Measurements from ENCODE around the gene KRT15.

The KRT15 gene

DNA sequence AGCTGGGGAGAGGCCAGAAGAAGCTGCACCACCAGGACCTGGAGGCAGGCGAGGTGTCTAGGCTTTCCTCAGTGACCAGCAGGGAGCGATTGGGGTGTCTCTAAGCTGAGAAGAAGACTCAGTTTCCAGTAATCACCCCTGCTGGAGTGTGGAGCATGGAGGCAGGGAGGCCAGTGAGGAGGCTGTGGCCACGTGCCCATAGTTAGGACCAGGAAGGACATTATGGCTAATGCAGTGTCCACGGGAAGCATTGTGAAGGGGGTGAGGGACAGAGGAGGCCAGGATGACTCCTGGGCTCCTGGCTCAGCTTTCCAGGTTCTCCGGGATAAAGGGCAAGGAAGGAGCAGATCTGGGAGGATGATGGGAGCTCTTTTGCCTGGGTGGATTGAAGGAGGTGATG is 19.0 kb downstream of the KRT15 start:
- DNase-seq (no peak), ATAC-seq (replicated peaks) (no peak)
- no peak overlapping the region for H3K27ac Mint-ChIP-seq
- H3K4me3 Mint-ChIP-seq = no peak overlapping the region
- H3K36me3 Mint-ChIP-seq (ENCODE audit: insufficient read depth) = no peaks in the 10 kb centered on the region
- H3K27me3 Mint-ChIP-seq = peaks cover 25 to 34% of the 10 kb centered on the region in 2 donors
- peaks cover 0 to 12% of the 10 kb centered on the region in 2 donors for H3K4me1 Mint-ChIP-seq (ENCODE audit: low read depth in 2 of 2)
- H3K9me3 Mint-ChIP-seq = no peaks in the 10 kb centered on the region

DNA sequence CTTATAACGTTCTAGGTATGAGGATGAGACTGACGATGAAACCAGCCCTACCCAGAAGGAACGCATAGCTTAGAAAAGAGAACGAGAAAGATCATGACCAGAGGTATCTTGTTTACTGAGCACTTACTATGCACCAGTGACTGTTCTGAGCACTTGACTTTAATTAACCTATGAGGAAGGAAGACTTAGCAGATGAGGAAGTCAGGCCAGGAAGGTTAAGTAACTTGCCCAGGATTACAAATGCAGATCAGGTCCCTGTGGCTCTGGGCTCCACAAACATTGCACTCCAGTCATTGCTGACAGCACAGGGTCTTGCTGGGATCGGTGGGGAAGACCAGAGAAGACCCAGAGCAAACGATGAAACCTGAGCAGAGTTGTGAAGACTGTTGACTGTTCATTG is 20.4 kb downstream of the KRT15 start:
- DNase-seq (no peak), ATAC-seq (replicated peaks) (peak; percentile 17)
- no peak overlapping the region for H3K27ac Mint-ChIP-seq
- H3K27me3 Mint-ChIP-seq = peaks cover 25 to 34% of the 10 kb centered on the region in 2 donors
- peaks cover 0 to 12% of the 10 kb centered on the region in 2 donors for H3K4me1 Mint-ChIP-seq (ENCODE audit: low read depth in 2 of 2)
- H3K4me3 Mint-ChIP-seq = no peak overlapping the region
- H3K9me3 Mint-ChIP-seq = no peaks in the 10 kb centered on the region
- no peaks in the 10 kb centered on the region for H3K36me3 Mint-ChIP-seq (ENCODE audit: insufficient read depth)

DNA sequence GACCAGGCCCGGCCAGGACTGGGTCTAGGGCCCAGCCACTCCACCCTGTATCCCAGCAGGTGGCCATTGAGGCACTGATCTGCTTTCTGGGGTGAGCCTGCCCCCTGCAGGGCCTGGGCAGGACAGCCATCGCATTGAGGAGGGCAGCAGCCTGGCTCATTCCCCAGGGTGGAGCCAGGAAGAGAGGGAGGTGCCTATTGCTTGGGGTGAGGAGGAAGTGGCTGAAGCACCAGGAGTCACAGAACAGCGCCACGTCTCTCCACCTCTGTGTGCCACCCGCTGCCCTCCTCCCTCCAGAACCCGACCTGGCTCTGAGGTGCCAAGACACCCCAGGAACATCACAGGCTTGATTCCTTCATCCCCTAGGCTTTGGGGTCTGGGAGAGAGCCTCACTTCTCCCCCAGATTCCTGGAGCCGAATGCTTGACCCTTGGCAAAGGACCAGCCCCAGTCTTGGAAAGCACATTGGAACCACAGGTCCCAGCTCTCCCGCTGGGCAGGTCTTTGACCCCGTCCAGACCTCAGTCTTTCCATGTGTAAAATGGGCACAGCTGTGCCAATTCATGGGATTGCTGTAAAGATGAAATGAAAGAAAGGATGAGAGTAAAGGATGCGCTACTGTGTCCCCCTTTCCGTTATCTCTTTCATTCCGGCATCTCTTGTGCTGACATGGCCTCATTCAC is 21.7 kb downstream of the KRT15 start:
- H3K36me3 Mint-ChIP-seq (ENCODE audit: insufficient read depth) = no peaks in the 10 kb centered on the region
- H3K4me1 Mint-ChIP-seq (ENCODE audit: low read depth in 2 of 2) = peaks cover 0 to 13% of the 10 kb centered on the region in 2 donors
- no peaks in the 10 kb centered on the region for H3K9me3 Mint-ChIP-seq
- peaks cover 25 to 34% of the 10 kb centered on the region in 2 donors for H3K27me3 Mint-ChIP-seq
- DNase-seq (peak; percentile 21 to 44 (median 29)), ATAC-seq (replicated peaks) (peak; percentile 78)
- H3K4me3 Mint-ChIP-seq = peak overlapping the region in 1 of 2 donors; percentile 16
- H3K27ac Mint-ChIP-seq = peak overlapping the region in 1 of 2 donors; percentile 33

DNA sequence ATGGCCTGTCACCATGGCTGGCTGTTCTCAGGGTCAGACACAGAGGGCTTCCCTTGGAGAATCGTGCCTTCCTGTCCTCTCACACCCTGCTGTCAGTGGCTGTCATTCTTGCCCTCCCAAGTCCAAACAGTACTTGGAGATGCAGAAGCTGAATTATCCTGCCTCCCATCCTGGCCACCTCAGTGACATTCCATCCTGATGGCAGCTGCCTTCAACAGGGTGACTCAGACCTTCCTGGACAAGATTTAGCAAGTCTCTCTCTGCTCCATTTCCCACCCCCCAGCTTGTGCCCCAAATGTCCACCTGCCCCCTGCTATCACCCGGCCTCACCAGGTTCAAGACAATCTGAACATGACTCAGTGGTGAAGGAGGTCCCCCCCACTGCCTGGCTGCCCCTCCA is 24.2 kb downstream of the KRT15 start:
- Mint-ChIP-seq H3K4me1 (ENCODE audit: low read depth in 2 of 2) (peaks cover 9 to 20% of the 10 kb centered on the region in 2 donors), H3K36me3 (ENCODE audit: insufficient read depth) (no peaks in the 10 kb centered on the region), H3K27ac (peak overlapping the region in 1 of 2 donors; percentile 64), H3K4me3 (no peak overlapping the region), H3K27me3 (peaks cover 13 to 16% of the 10 kb centered on the region in 2 donors), H3K9me3 (no peaks in the 10 kb centered on the region)
- no peak for DNase-seq
- ATAC-seq (replicated peaks) = no peak

DNA sequence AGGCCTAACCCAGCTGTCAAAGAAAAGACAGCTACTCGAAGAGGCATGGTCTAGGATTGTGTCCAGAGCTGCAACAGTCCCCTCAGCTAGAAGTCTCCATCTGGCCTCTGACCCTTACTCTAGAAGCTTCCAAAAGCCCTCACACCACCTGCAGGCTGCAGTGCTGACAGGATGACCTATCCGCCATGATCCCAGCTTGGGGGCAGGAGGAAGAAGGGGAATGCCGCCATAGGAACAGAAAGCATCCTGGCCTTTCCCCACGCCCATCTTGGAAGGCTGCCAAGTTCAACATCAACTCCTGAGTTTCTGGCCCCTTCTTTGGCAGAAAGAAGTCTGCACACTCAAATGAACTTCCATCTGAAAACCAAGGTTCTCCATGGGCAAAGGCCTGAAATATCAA is 25.9 kb downstream of the KRT15 start:
- no peak for ATAC-seq (replicated peaks)
- Mint-ChIP-seq H3K27me3 (peaks cover 0 to 6% of the 10 kb centered on the region in 2 donors), H3K4me3 (no peak overlapping the region), H3K4me1 (ENCODE audit: low read depth in 2 of 2) (peaks cover 9 to 16% of the 10 kb centered on the region in 2 donors), H3K27ac (peak overlapping the region in 1 of 2 donors; percentile 38), H3K36me3 (ENCODE audit: insufficient read depth) (no peaks in the 10 kb centered on the region), H3K9me3 (no peaks in the 10 kb centered on the region)
- no peak for DNase-seq

DNA sequence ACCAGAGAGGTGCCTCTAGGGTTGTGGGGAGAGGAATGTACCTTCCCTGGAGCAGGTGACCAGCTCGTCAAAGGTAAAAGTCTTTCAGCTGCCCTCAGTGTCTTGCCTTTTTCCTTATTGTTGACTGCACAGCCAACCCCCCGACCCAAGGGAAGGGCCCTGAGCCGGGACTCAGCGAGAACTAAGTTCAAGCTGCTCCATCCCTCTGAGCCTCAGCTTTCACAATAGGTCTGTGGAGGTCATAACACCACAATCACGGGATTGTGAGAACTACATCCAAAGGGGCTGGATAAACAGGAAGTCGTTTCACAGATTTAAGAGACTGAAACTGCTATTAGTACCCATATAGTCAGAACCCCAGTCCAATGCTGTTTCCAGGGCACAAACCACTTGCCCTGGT is 26.3 kb downstream of the KRT15 start:
- H3K27me3 Mint-ChIP-seq = peaks cover 0 to 6% of the 10 kb centered on the region in 2 donors
- ATAC-seq (replicated peaks) (no peak), DNase-seq (no peak)
- H3K4me1 Mint-ChIP-seq (ENCODE audit: low read depth in 2 of 2) = peaks cover 9 to 16% of the 10 kb centered on the region in 2 donors
- no peaks in the 10 kb centered on the region for H3K9me3 Mint-ChIP-seq
- no peaks in the 10 kb centered on the region for H3K36me3 Mint-ChIP-seq (ENCODE audit: insufficient read depth)
- peak overlapping the region in 1 of 2 donors; percentile 38 for H3K27ac Mint-ChIP-seq
- no peak overlapping the region for H3K4me3 Mint-ChIP-seq

DNA sequence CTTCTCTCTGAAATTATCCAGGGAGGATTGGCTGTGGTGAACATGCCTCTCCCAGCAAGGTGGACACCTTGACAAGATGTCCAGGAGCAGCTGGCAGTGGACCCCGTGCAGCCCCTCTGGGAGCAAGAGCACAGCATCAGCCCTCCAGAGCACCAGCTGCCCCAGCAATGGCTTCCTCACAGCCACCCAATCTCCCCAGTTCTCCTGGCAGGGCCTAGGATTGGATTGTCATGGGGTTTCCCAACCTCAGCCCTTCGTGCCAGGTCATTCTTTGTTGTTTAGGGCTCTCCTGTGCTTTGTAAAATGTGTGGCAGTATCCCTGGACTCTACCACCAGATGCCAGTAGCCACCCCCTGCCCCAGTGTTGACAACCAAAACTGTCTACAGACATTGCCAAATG is 27.2 kb downstream of the KRT15 start:
- ATAC-seq (replicated peaks) (no peak), DNase-seq (no peak)
- Mint-ChIP-seq H3K27me3 (peaks cover 4 to 7% of the 10 kb centered on the region in 2 donors), H3K36me3 (ENCODE audit: insufficient read depth) (no peaks in the 10 kb centered on the region), H3K9me3 (no peaks in the 10 kb centered on the region), H3K27ac (no peak overlapping the region), H3K4me1 (ENCODE audit: low read depth in 2 of 2) (peaks cover 9% of the 10 kb centered on the region in 2 donors), H3K4me3 (no peak overlapping the region)

DNA sequence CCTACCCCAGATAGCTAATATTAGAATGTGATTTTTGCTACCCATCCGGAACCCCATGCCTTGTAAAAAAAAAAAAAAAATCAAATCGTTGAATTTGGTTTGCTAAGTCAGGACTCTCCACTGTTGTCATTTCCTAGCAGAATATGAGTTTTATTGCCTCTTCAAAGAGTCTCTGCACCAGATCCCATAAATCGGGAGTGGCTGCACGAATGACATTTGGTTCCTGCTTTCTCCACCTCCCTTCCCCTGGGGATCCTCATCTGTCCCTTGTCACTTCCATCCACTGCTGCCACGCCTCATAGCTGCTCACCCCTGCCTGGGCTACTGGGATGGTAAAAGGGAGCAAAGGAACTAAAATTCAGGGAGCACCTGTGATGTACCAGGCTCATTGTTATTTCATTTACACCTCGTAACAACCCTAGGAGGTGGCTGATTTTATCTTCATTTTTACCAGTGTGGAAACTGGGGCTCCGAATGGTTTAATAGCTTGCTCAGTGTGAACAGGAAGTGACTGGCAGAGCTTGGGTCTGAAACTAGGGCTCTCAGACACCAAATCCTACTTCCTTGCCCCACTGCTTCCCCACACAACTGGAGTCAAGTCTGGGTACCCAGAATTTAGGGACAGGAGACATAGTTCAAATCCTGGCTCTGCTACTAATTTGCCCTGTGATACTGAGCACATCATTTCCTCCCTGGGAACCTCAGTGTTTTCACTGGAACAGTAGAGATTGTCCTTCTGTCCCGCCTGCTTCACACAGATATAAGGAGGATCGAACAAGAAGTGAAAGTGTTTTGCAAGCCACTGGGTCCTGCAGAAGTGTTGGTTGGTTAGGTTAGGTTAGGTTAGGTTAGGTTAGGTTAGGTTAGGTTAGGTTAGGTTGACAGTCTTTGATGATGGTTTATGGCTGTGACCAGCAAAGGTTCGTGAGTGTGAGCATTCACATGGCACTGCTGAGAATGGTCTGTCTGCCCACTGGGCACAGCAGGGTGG is 28.4 kb downstream of the KRT15 start:
- ATAC-seq (replicated peaks) (no peak), DNase-seq (no peak)
- Mint-ChIP-seq H3K9me3 (no peaks in the 10 kb centered on the region), H3K27me3 (peaks cover 12 to 14% of the 10 kb centered on the region in 2 donors), H3K4me3 (no peak overlapping the region), H3K36me3 (ENCODE audit: insufficient read depth) (no peaks in the 10 kb centered on the region), H3K27ac (peak overlapping the region in 1 of 2 donors; percentile 3), H3K4me1 (ENCODE audit: low read depth in 2 of 2) (peaks cover 11 to 12% of the 10 kb centered on the region in 2 donors)

DNA sequence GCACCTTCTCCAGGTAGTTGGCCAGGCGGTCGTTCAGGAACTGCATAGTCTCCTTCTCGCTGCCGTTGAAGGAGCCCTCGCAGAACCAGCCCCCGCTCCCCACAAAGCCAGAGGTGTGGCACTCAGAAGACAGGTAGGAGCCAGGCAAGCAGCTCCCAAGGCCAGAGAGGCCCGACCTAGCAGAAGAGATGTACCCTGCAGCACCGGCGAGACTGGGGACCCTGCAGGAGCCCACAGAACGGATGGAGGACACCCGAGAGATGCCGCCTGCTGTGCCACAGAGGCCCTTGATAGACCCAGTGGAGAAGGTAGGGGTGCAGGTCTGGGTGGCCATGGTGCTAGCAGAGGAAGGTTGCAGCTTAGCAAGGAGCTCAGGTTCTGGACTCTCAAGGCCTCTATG is 29.2 kb downstream of the KRT15 start, which contains the start of gene KRT36:
Gene KRT36 (minus strand): TSS at position 380 of the 400 bp plus-strand sequence. CDS start 46 bp downstream, at position 334.
- ATAC-seq (replicated peaks) = no peak
- Mint-ChIP-seq H3K9me3 (no peaks in the 10 kb centered on the region), H3K4me1 (ENCODE audit: low read depth in 2 of 2) (peaks cover 11 to 12% of the 10 kb centered on the region in 2 donors), H3K36me3 (ENCODE audit: insufficient read depth) (no peaks in the 10 kb centered on the region), H3K27ac (peak within 1 kb of the TSS in 1 of 2 donors; percentile 59), H3K27me3 (peaks cover 14 to 17% of the 10 kb centered on the region in 2 donors), H3K4me3 (no peak within 1 kb of the TSS)
- DNase-seq = no peak

DNA sequence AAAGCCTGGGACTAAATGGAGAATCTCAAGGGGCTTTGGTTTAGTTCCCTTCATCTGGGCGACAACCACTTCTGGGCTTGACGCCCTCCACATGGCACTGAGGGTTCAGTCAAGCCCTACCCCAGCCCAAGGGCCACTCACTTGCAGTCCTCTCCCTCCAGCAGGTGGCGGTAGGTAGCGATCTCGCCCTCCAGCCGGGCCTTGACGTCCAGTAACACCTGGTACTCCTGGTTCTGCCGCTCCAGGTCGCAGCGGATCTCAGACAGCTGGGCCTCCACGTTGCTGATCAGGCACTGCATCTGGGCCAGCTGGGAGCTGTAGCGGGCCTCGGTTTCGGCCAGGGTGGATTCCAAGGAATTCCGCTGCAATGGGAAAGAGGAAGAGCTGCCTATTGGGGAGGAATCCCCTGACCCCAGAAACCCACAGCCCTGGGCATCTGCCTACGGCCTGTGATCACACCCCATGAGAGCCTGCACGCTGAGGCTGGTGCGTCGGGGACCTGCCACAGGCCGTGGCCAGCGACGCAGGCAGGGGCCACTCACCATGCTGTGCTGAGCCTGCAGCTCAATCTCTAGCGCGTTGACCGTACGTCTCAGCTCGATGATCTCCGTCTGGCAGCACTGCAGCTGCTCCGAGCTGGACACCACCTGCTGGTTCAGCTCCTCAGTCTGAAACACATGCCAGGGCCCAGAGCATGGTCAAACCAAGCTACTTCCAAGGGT is 31.7 kb downstream of the KRT15 start:
- Mint-ChIP-seq H3K4me1 (ENCODE audit: low read depth in 2 of 2) (peaks cover 10 to 11% of the 10 kb centered on the region in 2 donors), H3K36me3 (ENCODE audit: insufficient read depth) (no peaks in the 10 kb centered on the region), H3K4me3 (no peak overlapping the region), H3K27ac (no peak overlapping the region), H3K27me3 (peaks cover 23 to 26% of the 10 kb centered on the region in 2 donors), H3K9me3 (no peaks in the 10 kb centered on the region)
- peak; percentile 11 to 16 (median 16) for DNase-seq
- no peak for ATAC-seq (replicated peaks)

DNA sequence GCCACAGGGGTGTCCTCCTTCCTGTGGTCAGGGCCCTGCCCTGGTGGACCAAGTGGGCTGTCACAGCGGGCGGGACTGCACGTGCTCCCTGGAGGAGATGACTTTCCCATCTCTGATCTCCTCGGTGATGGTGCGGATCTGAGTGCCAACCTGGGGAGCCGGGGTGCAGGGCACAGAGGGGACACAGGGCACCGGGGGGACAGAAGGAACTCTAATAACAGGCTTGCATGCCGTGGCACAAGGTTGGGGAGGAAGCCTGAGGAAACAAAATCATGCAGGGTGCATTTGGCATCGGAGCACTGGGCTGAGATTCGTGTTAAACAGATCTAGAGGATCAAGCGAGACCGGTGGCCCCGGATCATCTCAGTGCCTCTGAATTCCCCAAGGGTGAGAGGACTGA is 32.4 kb downstream of the KRT15 start:
- no peak overlapping the region for H3K4me3 Mint-ChIP-seq

DNA sequence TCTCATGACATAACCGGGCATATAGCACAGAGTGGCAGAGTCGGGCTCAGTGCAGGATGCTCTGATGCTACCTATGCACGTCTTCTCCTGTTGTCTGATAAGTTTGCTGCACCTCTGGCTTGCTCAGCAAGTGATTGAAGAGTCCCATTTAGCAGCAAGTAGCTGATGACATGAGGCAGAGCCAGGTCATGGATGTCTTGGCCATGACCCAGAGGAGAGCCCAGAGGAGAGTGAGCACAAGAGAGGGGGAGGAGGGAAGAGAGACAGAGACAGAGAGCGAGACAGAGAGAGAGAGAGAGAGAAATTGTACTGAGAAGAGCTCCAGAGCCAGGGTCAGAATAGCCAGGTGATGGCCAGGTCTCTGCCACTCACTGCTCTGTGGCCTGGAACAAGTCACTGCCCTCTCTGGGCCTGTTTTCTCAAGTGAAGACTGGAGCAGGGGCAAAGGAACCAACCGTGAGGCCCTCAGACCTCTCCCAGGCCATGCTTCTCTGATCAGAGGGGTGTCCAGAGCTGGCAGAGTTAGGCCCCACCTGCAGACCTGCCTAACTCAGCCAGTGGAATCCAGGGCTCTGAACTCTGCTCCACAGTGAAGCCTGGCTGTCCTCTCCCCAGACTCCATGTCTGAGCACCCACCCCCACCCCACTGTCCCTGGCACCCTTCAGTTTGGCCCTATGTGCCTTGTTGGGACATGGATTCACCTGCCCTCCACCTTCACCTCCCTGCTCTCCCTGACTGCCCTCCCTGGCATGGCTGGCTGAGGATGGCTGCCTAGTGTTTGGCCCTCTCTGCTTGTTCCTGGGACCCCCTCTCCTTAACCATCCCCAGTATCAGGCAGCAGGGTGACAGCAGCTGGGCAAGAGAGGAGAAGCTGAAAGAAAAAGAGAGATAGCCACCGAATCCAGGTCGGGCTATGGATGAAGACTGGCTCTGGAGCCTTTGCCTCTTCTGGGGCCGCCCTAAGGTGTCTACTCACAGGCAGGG is 33.5 kb downstream of the KRT15 start:
- Mint-ChIP-seq H3K27ac (no peak overlapping the region), H3K4me3 (no peak overlapping the region)

More for the DNA sequence above, 32.4 kb downstream of the KRT15 start:
- Mint-ChIP-seq H3K4me1 (ENCODE audit: low read depth in 2 of 2) (peaks cover 10 to 11% of the 10 kb centered on the region in 2 donors), H3K36me3 (ENCODE audit: insufficient read depth) (no peaks in the 10 kb centered on the region), H3K27me3 (peaks cover 23 to 26% of the 10 kb centered on the region in 2 donors), H3K27ac (no peak overlapping the region), H3K9me3 (no peaks in the 10 kb centered on the region)
- no peak for DNase-seq
- ATAC-seq (replicated peaks) = no peak

More for the DNA sequence above, 33.5 kb downstream of the KRT15 start:
- Mint-ChIP-seq H3K27me3 (peaks cover 17 to 26% of the 10 kb centered on the region in 2 donors), H3K9me3 (no peaks in the 10 kb centered on the region), H3K36me3 (ENCODE audit: insufficient read depth) (no peaks in the 10 kb centered on the region), H3K4me1 (ENCODE audit: low read depth in 2 of 2) (peaks cover 5 to 7% of the 10 kb centered on the region in 2 donors)
- DNase-seq (no peak), ATAC-seq (replicated peaks) (no peak)
